HG03432 (cell line): ENCODE results near the gene HINT3.
A peak's percentile ranks its signal among the peaks of the same experiment; 100 is the strongest.
"Not testable (repeated sequence)": the region's sequence is repeated elsewhere in the genome, so short reads cannot be mapped to it uniquely, and the experiment has no call there.

Experiments used
- ATAC-seq: cut with Tn5 transposase; IDR thresholded peaks from one replicate; pipeline ENCODE4 v1.9.1; 2021; ENCODE audit warnings: mild to moderate bottlenecking, moderate library complexity; ENCODE audit not compliant: unreplicated experiment

HINT3 gene

DNA sequence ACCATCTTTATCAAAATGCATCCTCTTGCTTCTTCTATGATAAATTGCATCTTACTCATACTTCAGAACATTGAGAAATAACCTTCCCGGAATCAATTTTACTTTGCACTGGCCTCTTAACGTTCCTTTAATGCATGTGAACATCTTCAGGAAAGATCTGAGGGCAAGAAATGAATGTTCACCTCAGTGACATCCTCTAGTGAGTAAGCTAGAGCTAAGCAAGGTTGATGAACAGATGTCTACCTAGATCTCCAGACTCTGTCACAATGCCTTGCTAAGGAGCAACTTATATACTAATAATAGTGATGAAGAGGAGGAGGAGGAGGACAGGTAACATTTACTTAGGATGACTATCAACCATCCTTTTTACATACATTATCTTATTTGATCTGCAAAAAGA lies 16.8 kb upstream of the HINT3 start:
- ATAC-seq, result no peak

DNA sequence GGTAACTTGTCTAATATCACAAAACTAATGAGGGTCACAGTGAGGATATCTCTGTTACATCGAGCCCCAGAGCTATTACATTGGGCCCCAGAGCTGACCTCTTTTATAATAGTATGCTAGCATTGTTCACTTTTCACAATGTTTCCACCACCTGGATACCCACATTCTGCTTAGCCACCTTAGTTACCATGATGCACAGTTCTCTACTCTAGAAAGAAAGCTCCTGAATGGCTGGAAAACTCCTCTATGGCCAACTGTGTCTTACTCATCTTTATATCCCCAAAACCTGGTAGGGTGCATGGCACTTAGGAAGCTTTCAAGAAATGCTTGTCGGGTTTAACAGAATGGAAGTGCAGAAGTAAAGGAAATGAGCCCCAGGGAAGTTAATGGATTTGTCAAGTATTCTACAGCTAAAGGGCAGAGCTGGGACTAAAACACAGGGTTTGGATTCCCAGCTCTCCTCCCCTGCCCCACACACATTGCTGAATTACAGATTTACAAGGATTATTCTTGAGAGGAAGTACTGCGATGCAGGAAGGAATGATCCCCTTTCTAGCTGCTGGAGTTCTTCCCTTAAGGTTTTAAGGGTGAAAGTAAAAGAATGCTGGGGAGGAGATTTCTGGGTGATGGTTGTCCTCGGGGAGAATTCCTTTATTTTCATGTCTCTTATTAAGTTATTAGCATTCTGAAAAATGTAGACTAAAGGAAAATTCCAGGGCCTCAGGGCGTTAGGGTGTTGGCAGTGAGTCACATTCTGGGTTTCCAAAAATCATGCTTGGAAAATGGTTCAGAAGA lies 16.1 kb upstream of the HINT3 start:
- ATAC-seq, result no peak

DNA sequence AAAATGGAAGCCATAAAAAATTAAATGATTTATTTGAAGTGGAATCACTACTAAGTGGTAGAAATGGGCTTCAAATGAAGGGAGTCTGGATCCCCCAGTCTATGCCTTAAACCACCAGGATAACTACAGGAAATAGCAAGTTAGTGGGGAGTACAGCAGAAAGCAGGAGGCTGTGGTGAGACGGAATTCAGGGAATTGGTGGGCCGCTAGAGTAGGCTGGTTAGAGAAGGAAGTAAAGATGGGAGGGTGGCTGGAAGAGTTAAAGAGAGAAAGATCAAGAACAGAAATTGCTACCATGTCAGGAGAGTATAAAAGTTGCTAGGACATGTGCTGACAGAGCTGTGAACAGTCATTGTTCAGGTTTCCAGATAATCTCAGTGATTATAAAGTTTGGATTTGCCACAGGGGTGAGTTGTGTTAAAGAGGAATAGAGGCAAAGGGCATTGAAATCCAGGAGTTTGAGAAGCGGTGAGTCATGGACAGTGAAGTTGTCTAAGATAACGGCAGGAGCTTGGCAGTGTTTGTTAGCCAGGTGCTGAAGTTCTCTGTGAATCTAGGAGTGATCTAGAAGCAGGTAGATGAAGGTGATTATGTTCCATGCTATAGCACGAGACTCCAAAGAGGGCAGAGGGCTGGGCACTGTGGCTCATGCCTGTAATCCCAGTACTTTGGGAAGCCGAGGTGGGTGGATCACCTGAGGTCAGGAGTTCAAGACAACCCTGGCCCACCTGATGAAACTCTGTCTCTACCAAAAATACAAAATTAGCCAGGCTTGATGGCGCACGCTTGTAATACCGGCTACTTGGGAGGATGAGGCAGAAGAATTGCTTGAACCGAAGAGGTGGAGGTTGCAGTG lies 13.7 kb upstream of the HINT3 start:
- ATAC-seq, result no peak

DNA sequence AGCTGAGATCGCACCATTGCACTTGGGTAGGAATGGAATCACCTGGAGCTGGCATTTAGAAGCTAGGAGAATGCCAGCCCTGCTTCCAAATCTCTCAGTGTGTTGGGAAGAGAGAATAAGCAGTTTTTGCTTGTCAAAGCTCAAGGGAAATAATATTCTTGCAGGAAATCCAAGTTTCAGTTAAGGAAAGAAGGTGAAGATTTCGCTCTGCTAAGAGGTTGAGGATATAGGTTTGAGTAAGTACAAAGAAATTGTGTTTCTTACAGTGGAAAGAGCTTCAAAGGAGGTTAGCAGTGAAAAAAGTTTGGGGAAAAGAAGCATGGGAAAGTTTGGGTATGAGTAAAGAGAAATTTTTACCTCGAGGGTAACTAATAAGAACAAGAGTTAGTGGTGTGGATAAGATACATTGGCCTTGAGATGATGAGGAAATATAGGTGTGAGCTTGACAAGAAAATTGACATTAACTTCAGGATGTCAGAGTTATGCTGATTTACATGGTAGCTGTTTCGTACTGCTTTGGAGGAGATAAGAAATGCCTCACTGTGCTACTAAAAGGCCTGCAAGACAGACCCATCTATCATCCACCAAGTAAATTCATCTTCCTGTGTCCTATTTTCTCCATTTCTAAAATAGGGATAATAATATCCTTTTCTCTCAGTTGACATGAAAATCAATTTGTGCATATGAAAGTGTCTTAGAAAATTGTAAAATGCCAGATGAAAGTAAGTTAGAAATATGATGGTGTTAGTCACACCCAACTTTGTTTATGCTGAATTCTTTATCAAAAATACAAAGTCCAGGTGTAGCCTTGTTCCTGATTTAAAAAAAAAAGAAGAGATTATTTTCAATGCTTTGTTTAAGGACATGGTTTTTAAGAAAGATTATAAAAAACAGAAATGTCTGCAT lies 12.8 kb upstream of the HINT3 start:
- ATAC-seq, result no peak

DNA sequence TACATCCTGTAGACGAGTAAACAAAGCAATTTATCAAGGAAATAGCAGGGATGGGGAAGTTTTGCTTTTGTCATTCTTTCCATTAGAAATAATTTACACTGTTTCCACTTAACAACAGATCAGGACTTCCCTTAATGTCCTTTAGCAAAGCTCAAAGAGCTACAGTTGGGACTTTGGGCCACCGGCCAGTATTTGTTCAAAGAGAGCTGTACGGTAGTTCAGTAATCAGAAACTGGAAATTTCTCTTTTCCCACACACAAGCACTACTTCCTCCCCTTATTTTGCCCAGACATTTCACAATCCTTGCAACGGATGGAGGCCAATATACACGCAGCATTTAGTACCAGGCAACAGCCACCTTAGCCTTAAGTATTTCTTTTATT lies 12.1 kb upstream of the HINT3 start:
- no peak for ATAC-seq

DNA sequence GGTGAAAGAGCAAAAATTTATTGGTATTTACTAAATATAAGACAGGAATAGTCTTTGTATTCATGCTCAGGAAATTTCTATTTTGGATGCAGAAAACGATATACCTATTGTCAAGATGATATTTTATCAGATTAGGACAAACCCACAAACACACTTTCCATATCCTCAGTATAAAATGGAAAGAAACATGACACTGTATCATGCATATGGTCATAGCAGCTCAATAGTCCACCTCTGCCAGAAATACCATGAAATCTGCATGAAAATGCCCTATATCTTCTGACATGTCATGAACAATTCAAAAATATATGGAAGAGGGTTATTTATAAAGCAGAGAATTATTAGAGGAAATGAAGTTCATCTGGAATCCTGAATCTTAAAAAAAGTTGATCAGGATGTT lies 11.7 kb upstream of the HINT3 start:
- ATAC-seq, result no peak

DNA sequence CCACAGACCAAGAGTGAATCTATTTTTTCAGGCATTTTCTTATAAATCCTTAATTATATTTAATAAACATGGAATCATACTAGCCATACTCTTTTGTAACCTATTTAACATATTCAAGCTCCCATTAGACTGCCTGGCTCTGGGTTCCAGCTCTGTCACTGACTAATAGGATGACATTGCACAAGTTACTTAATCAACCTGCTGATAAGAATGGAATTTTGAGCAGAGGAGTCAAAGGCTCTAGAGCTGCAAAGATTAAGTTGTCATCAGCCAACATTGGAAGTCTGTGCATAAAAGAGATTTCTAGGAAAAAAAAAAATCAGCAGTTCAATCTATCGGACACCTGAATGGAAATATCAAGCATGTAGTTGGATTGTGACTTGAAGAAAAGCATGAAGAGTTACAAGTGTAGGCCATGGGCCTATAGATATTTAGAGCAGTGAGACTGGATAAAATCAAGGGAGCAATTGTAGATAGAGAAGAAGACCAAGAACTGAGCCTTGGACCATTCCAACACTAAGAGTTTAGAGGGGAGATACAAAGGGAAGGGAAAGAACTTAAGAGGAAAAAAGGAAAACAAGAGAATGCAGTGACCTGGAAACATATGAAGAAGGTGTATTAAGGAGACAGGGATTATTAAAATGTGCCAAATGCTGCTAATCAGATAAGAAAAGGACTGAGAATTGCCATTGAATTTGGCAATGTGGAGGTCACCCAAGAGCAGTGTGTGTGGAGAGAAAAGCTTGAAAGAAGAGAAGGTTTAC lies 11.0 kb upstream of the HINT3 start:
- no peak for ATAC-seq

DNA sequence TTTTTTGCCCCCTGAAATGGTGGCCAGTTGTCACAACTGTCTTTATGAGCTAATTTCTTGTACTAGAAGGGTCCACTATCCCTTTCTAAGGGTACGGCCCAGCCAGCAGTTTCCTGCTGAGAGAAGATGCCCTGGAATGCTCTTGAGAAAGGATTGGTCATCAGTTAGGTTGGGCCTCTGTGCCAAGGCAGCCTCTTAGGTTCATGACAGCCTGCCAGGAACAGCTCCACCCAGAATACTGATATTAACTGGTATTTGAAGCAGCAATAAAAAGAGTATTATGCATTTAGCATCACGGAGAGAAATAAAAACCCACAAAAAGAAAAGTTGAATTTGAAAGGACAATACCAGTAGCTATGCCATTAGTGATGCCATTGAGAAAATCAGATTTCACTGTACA lies 9.0 kb upstream of the HINT3 start:
- no peak for ATAC-seq

DNA sequence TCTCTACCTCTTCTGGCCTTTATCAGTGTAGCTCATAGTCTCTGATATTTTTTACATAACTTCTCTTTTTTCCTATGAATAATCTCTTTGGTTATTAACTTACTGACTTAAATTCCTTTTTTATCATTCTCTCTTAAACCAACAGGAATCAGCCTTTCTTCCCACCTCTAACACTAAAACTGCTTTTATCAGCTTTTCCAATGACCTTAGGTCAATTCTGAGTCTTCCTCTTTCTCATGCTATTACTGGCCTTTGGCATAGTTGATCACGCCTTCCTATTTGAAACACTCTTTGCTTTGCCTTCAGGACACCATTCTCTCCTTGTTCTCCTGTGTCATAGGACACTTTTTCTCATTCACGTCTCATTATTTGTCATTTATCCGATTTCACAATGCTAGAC lies 8.1 kb upstream of the HINT3 start:
- no peak for ATAC-seq

DNA sequence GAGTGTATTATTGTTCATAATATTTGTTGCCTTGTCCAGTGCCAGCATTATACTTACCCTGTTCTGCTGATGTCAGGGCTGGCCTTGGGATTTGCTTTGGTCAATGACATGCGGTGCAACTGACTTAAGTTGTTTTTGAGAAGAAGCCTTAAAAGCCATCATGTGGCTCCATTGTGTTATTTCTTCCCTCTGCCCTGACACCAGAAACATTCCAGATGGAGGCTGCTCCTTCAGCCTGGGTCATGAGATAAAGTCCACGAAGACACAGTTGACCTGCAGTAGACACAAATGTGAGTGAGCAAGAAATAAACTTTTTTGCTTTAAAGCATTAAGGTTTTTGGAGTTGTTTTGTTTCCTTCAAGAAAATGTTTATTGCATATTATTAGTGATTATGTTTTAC lies 7.5 kb upstream of the HINT3 start:
- no peak for ATAC-seq

DNA sequence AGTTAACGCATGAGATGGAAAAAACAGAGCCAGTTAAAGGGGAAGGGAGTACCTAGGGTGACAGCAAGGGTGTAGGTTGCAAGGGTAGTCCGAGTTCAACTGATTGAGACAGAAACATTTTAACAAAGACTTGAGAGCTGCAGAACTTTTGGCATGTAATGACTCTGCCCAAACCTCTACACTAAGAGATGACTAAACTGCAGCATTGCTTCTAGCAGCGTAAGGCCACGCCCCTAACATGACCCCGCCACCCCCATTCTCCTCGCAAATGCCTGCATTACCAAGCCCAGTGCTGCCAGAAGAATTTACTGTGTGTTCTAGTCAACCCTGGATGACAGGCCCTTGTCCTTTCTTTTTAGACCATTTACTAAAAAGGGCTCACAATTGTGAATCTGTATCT lies 6.3 kb upstream of the HINT3 start:
- ATAC-seq, result no peak

DNA sequence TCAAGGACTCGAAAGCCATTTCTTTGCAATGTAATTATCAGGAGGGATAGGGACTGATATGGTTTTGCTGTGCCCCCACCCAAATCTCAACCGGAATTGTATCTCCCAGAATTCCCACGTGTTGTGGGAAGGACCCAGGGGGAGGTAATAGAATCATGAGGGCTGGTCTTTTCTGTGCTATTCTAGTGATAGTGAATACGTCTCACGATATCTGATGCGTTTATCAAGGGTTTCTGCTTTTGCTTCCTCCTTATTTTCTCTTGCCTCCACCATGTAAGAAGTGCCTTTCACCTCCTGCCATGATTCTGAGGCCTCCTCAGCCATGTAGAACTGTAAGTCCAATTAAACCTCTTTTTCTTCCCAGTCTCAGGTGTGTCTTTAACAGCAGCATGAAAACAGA lies 5.9 kb upstream of the HINT3 start:
- ATAC-seq, result not testable (repeated sequence)

DNA sequence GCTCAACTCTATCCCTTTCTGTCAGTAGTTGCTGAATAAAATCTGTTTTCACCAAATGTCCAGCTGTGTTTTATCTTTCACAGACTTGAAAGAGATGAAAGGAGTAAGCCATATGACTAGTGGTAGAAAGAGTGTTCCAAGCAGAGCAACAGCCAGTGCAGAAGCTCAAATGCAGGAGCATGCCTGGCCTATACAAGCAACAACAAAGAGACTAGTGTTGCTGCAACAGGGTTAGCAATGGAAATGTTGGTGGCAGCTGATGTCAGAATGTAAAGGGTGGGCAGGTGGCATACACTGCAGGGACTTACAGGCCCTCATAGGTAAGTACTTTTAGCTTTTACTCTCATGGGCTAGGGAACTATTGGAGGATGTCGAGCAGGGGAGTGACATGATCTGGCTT lies 5.2 kb upstream of the HINT3 start:
- no peak for ATAC-seq

DNA sequence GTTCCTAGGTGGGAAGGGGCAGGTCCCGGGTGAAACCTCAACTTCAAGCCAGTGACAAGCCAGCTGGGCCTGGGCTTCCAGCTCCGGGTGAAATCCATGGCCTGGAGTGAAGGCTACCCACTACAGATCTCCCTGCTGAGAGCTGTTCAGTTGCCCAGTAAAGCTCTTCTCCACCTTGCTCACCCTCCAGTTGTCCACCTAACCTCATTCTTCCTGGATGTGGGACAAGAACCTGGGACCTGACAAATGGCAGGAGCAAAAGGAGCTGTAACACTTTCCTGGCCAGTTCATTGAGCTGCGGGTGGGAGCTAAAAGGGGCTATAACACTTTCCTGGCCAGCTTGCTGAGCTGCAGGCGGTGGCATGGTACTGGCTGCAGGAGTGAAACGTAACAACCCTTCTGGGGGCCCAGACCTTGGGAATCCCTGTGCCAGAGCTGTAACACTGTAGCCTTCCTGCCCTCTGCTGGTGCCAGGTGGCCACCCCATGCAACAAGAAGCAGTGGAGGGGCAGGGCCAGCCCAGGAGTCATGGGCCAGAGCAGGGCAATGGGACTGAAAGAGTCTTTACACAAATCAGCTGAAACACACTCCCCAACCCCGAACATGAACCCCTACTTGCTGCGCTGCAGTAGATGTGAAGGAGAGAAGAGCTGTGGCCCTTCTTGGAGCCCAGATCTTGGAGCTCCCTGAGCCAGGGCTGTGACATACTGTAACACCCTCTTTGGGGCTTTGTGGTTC lies 3.6 kb upstream of the HINT3 start:
- peak; percentile 12 for ATAC-seq

DNA sequence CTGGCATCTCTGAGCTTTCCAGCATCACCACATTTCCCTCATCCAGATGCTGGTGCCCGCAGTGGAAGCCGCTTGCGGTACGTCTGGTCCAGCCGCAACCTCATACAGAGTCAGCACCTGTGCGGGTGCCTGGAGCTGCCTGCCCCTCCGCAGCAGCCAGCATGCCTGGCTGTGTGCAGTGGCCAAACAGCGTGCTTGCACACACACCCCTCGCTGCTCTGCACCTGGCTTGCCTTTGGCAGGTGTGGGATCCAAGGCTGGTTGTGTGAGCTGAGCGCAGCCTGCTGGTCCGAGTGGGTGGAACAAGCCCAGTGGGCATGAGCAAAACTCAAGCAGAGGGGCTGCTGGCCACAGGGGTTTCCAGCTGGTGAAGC lies 3.1 kb upstream of the HINT3 start:
- ATAC-seq, result no peak

DNA sequence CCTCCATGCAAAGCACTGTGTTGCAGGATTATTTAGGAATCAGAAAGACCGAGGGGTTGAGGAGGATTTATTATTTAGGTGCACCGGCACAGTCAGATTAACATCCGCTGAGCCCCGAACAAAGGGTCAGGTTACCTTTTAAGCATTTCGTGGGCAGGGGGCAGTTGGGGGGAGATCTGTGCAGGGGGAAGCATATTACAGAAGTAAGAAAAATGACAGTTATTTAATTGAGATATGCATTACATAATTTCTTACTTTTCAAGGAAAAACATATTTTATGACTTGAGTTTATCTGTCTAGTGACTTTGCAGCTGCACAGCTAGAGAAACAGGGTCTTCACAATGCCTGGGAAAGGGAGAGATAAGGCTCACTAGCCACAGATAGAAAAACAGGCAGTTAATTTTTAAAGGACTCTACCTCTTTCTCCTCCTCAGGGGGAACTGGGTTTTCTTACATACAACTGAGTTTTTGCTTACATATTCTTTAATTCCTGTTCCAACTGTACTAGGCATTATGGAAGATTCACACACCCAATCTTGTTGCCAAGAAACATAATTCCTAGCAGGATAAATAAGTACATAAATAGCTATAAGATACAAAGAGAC lies 1.7 kb upstream of the HINT3 start:
- ATAC-seq, result no peak

DNA sequence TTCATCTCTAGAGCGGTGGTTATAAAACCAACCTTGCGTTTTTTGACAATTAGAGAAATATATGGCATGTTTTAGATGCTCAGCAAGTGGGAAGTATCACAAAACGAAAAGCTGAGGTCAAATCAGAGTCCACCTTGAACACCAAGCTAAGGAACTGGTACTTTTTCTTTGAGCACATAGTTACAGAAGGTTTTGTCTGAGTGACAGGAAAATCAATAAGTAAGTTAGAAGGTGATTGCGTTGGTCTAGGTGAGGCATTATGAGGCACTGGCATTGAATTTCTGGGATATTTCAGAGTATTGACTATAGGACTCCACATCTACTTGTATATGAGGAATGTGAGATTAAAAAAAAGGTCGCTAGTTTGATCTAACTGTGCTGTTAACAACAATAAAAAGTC lies 597 bp upstream of the HINT3 start:
- no peak for ATAC-seq

DNA sequence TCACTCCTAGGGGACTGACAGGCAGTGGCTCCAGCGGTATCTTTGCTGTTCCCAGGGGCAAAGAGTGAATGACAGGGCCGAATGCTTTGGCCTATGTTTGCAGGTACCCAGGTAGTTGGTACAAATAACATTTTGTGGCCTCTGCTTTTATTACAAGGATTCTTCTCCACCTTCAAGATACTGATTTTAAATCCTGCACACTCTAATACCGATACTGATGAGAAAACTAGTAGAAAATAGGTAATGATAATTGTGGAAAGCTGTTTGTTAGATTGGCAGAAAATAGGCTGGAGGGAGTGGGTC lies 772 bp downstream of the HINT3 start:
- ATAC-seq, result no peak

DNA sequence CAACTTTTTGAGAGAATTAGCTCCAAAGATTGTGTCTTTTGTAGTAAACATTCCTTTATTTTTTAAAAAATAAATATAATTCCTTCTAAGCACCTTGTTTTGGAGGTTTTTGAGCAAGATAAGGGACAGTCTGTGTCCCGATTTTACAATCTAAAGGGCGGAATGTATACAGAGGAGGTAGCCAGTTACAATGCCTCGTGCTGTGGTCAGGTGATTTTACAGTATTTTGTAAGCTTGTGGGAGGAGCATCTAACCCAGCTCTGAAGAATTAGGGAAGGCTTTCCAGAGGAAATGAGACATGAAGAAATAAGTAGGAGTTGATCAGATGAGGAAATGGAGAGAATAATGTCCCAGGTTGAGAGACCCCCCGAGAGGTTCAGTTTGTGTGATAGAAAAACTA lies 1.3 kb downstream of the HINT3 start:
- ATAC-seq, result no peak

DNA sequence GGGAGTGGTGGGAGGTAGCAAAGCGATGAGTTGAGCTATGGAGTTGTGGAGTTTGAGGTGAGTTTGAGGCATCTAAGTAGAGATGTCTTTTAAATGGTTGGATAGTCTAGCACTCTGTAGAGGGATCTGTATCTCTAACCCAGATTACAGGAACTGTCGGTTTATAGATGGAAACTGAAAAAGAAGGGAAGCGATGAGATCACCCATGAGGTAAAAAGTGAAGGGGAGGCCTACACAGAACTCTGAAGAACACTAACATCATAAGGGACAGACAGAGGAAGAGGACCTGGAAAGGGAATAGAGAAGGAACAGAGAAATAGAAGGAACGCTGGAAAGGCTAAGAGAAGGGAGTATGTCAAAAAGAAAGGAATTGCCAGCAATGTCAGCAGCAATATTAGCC lies 2.5 kb downstream of the HINT3 start:
- ATAC-seq, result no peak
